ENCODE results near the gene PALLD. TPM values are rescaled to one million over a fixed set of nuclear protein-coding genes. Genes with fewer than 3 reads are reported as not detected.

The PALLD gene
- polyA plus RNA-seq, 3 donors: 6.1 to 11.8 (median 9.9) TPM

GRCh38 chr4:168796362-168797106 lies 299.7 kb downstream of the PALLD start:
- DNase-seq: no peak
- TF ChIP-seq, protein P1, sequence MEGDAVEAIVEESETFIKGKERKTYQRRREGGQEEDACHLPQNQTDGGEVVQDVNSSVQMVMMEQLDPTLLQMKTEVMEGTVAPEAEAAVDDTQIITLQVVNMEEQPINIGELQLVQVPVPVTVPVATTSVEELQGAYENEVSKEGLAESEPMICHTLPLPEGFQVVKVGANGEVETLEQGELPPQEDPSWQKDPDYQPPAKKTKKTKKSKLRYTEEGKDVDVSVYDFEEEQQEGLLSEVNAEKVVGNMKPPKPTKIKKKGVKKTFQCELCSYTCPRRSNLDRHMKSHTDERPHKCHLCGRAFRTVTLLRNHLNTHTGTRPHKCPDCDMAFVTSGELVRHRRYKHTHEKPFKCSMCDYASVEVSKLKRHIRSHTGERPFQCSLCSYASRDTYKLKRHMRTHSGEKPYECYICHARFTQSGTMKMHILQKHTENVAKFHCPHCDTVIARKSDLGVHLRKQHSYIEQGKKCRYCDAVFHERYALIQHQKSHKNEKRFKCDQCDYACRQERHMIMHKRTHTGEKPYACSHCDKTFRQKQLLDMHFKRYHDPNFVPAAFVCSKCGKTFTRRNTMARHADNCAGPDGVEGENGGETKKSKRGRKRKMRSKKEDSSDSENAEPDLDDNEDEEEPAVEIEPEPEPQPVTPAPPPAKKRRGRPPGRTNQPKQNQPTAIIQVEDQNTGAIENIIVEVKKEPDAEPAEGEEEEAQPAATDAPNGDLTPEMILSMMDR (IDR thresholded peaks at IDR 0.05): no peak
- peak overlapping the region; percentile 72 for H3K4me2 ChIP-seq (replicated peaks; ENCODE audit: extremely low read depth, low read length, poor library complexity, severe bottlenecking)
- Mint-ChIP-seq H3K9me3 (peaks cover 0 to 1% (median under 1%) of the 10 kb centered on the region in 7 donors), H3K36me3 (no peaks in the 10 kb centered on the region), H3K4me1 (peaks cover 57% of the 10 kb centered on the region), H3K4me3 (no peak overlapping the region), H3K27ac (peak overlapping the region; percentile 90 to 97 (median 96)), H3K27me3 (ENCODE audit: low read depth in 3 of 3) (peaks cover 0 to 3% (median 0%) of the 10 kb centered on the region in 3 donors)
- 96% methylated on average over 2 of the region's 5 CpGs for WGBS (ENCODE audit: insufficient coverage)
- H2AFZ ChIP-seq (ENCODE audit: insufficient read depth, low read depth, low read length, poor library complexity, severe bottlenecking): no peak overlapping the region
- H3K79me2 ChIP-seq (ENCODE audit: insufficient read depth, low read length): no peaks in the 10 kb centered on the region
- no peak overlapping the region for H3K4me3 ChIP-seq (replicated peaks in 1 of 3; ENCODE audit: low read depth in 2 of 3, low read length in 3 of 3)
- H3K9me3 ChIP-seq (replicated peaks in 1 of 2; ENCODE audit: control insufficient read depth in 1 of 2, insufficient read depth in 1 of 2, low read length in 2 of 2): peaks cover 0 to under 1% of the 10 kb centered on the region in 2 donors
- H3K4me1 ChIP-seq (ENCODE audit: control insufficient read depth in 1 of 2, insufficient read depth in 2 of 2, low read length in 2 of 2): peaks cover 49 to 68% of the 10 kb centered on the region in 2 donors
- H3K36me3 ChIP-seq (replicated peaks in 1 of 2; ENCODE audit: control insufficient read depth in 1 of 2, insufficient read depth in 2 of 2, low read length in 2 of 2): no peaks in the 10 kb centered on the region
- H3K27ac ChIP-seq (ENCODE audit: low read depth in 1 of 2, low read length in 2 of 2): peak overlapping the region in 1 of 2 donors; percentile 94
- intact Hi-C loops (cut with micrococcal nuclease): loop anchor here (5.0 to 10.0 kb wide), 2 partner anchors 72 to 74 kb away; no protein-coding TSS in a partner anchor
- H4K20me1 ChIP-seq (ENCODE audit: insufficient read depth, low read length): no peaks in the 10 kb centered on the region
- H3K9ac ChIP-seq (ENCODE audit: insufficient read depth, low read length, poor library complexity, severe bottlenecking): no peak overlapping the region
- no peaks in the 10 kb centered on the region for H3K27me3 ChIP-seq (ENCODE audit: control insufficient read depth in 2 of 2, insufficient read depth in 2 of 2, low read length in 2 of 2)

DNA sequence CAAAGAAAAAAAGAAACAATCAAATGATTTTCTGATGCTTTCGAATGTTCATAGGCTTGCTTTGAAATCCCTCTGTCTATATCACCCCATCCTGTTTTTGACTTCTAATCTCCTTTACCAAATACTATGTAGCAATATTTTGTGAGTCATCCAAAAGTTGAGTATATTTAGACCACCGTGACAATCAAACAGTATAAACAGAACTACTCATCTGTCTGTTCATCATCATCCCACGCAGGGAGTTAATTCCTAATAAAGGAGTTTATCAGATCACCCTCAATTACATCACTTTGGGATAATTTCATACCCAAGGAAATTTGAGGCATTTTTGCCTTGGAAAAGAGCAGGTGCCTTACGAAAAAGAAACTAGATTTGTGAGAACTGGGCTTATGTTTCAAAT lies 300.3 kb downstream of the PALLD start:
- peak; percentile 75 to 93 (median 84) for DNase-seq
- no CpG with 5 or more reads among the region's 4 CpGs for WGBS (ENCODE audit: insufficient coverage)

More for the DNA sequence above, 300.3 kb downstream of the PALLD start:
- H3K9me3 Mint-ChIP-seq: no peaks in the 10 kb centered on the region
- peaks cover 57% of the 10 kb centered on the region for H3K4me1 Mint-ChIP-seq
- no peaks in the 10 kb centered on the region for H3K27me3 Mint-ChIP-seq (ENCODE audit: low read depth in 3 of 3)
- Histone ChIP-seq H4K20me1 (ENCODE audit: insufficient read depth, low read length) (no peaks in the 10 kb centered on the region), H3K79me2 (ENCODE audit: insufficient read depth, low read length) (no peaks in the 10 kb centered on the region), H3K36me3 (replicated peaks in 1 of 2; ENCODE audit: control insufficient read depth in 1 of 2, insufficient read depth in 2 of 2, low read length in 2 of 2) (no peaks in the 10 kb centered on the region), H3K27me3 (ENCODE audit: control insufficient read depth in 2 of 2, insufficient read depth in 2 of 2, low read length in 2 of 2) (no peaks in the 10 kb centered on the region), H3K9ac (ENCODE audit: insufficient read depth, low read length, poor library complexity, severe bottlenecking) (peak overlapping the region; percentile 57), H3K9me3 (replicated peaks in 1 of 2; ENCODE audit: control insufficient read depth in 1 of 2, insufficient read depth in 1 of 2, low read length in 2 of 2) (no peaks in the 10 kb centered on the region), H3K4me3 (replicated peaks in 1 of 3; ENCODE audit: low read depth in 2 of 3, low read length in 3 of 3) (peak overlapping the region; percentile 14 to 58 (median 32)), H3K4me1 (ENCODE audit: control insufficient read depth in 1 of 2, insufficient read depth in 2 of 2, low read length in 2 of 2) (peaks cover 49 to 68% of the 10 kb centered on the region in 2 donors), H3K4me2 (replicated peaks; ENCODE audit: extremely low read depth, low read length, poor library complexity, severe bottlenecking) (peak overlapping the region; percentile 72), H3K27ac (ENCODE audit: low read depth in 1 of 2, low read length in 2 of 2) (peak overlapping the region; percentile 69 to 94), H2AFZ (ENCODE audit: insufficient read depth, low read depth, low read length, poor library complexity, severe bottlenecking) (no peak overlapping the region)
- no peaks in the 10 kb centered on the region for H3K36me3 Mint-ChIP-seq
- intact Hi-C loops (cut with micrococcal nuclease): loop anchor here (5.0 to 10.0 kb wide), 2 partner anchors 72 to 75 kb away; no protein-coding TSS in a partner anchor
- TF ChIP-seq, protein P1 (IDR thresholded peaks at IDR 0.05): no peak
- peak overlapping the region; percentile 59 to 82 for H3K4me3 Mint-ChIP-seq
- peak overlapping the region; percentile 90 to 97 (median 96) for H3K27ac Mint-ChIP-seq

Measured in CD14-positive monocyte (primary cell).